Activated CD4-positive, alpha-beta T cell treated with anti-CD3 and anti-CD28 coated beads, Interleukin-2, amount 10 ng/mL, durations not matched to agents 7 days and 5 days (primary cell): Measurements from ENCODE around the gene TMPRSS11E. TPM values are rescaled to one million over a fixed set of nuclear protein-coding genes. Genes with fewer than 3 reads are reported as not detected.
"Not testable (repeated sequence)": the region's sequence is repeated elsewhere in the genome, so short reads cannot be mapped to it uniquely, and the experiment has no call there.

Experiments
- CTCF ChIA-PET: fragments of 350-600 bp; sonication (Branson Sonifier 250); formaldehyde crosslinking; loops from one replicate; lab custom pipeline; 2021; ENCODE audit warnings: antibody characterized with exemption; lab: Charles Lee
- POLR2A ChIA-PET: fragments of 350-600 bp; sonication (Branson Sonifier 250); formaldehyde crosslinking; loops from one replicate; lab custom pipeline; 2021; ENCODE audit warnings: antibody characterized with exemption; lab: Charles Lee
- DNase-seq: peaks from one replicate; pipeline ENCODE4 v3.0.0-alpha.2; 2020
- H3K27ac Mint-ChIP-seq: one replicate; pipeline ENCODE4 v1.8.0; 2021; ENCODE audit warnings: mild to moderate bottlenecking, moderate library complexity, mixed read lengths
- H3K27me3 Mint-ChIP-seq: one replicate; pipeline ENCODE4 v1.8.0; 2021; ENCODE audit warnings: mixed read lengths
- H3K36me3 Mint-ChIP-seq: one replicate; pipeline ENCODE4 v1.8.0; 2021; ENCODE audit warnings: low read depth, mixed read lengths
- H3K4me1 Mint-ChIP-seq: one replicate; pipeline ENCODE4 v1.8.0; 2021; ENCODE audit warnings: mixed read lengths
- H3K4me3 Mint-ChIP-seq: one replicate; pipeline ENCODE4 v1.8.0; 2021; ENCODE audit warnings: mild to moderate bottlenecking, moderate library complexity, mixed read lengths
- H3K9me3 Mint-ChIP-seq: one replicate; pipeline ENCODE4 v1.8.0; 2021; ENCODE audit warnings: mixed read lengths
- total RNA-seq, 2 experiments: library from RNA; stranded (reverse); gene quantifications; one replicate each; pipeline ENCODE4 v1.2.3, GENCODE V29; 2021

TMPRSS11E gene
- total RNA-seq, 2 experiments from 2014 or later, result not detected

GRCh38 chr4:68466751-68467150 lies 19.5 kb downstream of the TMPRSS11E start:
- Mint-ChIP-seq H3K9me3 (peaks cover 7% of the 10 kb centered on the region), H3K36me3 (peaks cover 2% of the 10 kb centered on the region), H3K4me1 (peaks cover 7% of the 10 kb centered on the region), H3K27me3 (no peaks in the 10 kb centered on the region), H3K4me3 (no peak overlapping the region), H3K27ac (no peak overlapping the region)
- ChIA-PET CTCF (no interaction called here), POLR2A (no interaction called here)
- no peak for DNase-seq

- DNase-seq, result no peak
- Mint-ChIP-seq H3K4me1 (peaks cover 7% of the 10 kb centered on the region), H3K27ac (no peak overlapping the region), H3K9me3 (peaks cover 7% of the 10 kb centered on the region), H3K27me3 (no peaks in the 10 kb centered on the region), H3K36me3 (peaks cover 2% of the 10 kb centered on the region), H3K4me3 (no peak overlapping the region)
- POLR2A ChIA-PET, result no interaction called here
- CTCF ChIA-PET, result no interaction called here
Measured at GRCh38 chr4:68469482-68469881, 22.2 kb downstream of the TMPRSS11E start.

GRCh38 chr4:68476191-68476590 lies 28.9 kb downstream of the TMPRSS11E start:
- CTCF ChIA-PET, result no interaction called here

GRCh38 chr4:68489338-68489737 lies 42.1 kb downstream of the TMPRSS11E start:
- H3K4me1 Mint-ChIP-seq, result peaks cover 2% of the 10 kb centered on the region
- CTCF ChIA-PET, result interaction anchor here (0.9 kb wide), 1 partner anchor 9 kb away, joined by 3 read pairs; no protein-coding TSS in a partner anchor
- no peaks in the 10 kb centered on the region for H3K9me3 Mint-ChIP-seq
- no peak for DNase-seq
- peaks cover under 1% of the 10 kb centered on the region for H3K27me3 Mint-ChIP-seq
- H3K27ac Mint-ChIP-seq, result no peak overlapping the region
- no peak overlapping the region for H3K4me3 Mint-ChIP-seq
- H3K36me3 Mint-ChIP-seq, result no peaks in the 10 kb centered on the region
- POLR2A ChIA-PET, result no interaction called here

More at GRCh38 chr4:68476191-68476590, 28.9 kb downstream of the TMPRSS11E start:
- DNase-seq, result no peak
- Mint-ChIP-seq H3K9me3 (no peaks in the 10 kb centered on the region), H3K4me1 (no peaks in the 10 kb centered on the region), H3K4me3 (no peak overlapping the region), H3K27me3 (peaks cover 5% of the 10 kb centered on the region), H3K27ac (no peak overlapping the region), H3K36me3 (no peaks in the 10 kb centered on the region)
- POLR2A ChIA-PET, result no interaction called here

DNA sequence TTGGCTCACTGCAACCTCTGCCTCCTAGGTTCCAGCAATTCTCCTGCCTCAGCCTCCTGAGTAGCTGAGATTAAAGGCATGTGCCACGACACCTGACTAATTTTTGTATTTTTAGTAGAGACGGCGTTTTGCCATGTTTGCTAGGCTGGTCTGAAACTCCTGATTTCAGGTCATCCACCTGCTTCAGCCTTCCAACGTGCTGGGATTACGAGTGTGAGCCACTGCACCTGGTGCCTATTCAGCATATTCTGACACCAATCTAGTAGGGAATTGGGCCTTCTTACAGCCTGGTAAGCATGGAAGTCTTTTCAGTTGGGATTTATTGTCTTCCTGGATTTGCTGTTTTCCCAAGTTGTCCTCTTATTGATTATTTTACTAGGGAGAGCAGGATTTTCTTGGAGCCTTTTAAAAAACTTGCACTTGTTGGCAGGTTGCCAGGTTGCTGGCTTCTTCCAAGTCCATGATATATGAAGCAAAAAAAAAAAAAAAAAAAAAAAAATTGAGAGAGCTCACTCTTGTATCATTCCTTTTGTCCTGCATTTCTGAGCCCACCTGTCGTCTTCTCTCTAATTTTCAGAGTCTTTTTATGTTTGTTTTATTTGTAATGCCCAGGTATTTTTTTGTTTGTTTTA lies 43.7 kb downstream of the TMPRSS11E start:
- H3K27ac Mint-ChIP-seq, result no peak overlapping the region
- peaks cover 2% of the 10 kb centered on the region for H3K27me3 Mint-ChIP-seq

DNA sequence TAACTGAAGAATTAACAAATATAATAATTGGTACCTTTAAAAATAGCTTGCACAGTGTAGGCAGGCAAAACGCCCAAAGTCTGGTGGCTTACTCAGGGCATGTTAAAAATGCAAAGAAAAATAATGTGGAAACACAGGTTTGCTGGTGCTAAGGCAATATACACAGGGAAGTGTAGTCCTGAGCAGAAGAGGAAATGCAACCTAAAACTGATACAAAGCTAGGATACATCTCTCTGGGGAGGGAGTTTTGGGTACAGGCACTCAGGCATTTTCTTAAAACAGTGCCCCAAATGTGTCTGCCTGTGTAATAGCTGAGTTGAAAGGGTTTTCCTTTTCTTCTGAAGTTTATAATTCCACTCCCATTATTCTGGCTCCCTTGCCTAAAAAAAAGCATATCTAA lies 47.4 kb downstream of the TMPRSS11E start:
- ChIA-PET CTCF (no interaction called here), POLR2A (no interaction called here)
- Mint-ChIP-seq H3K9me3 (no peaks in the 10 kb centered on the region), H3K4me1 (peaks cover 5% of the 10 kb centered on the region), H3K36me3 (no peaks in the 10 kb centered on the region), H3K4me3 (no peak overlapping the region), H3K27ac (no peak overlapping the region), H3K27me3 (peaks cover 2% of the 10 kb centered on the region)
- DNase-seq, result no peak

More for the DNA sequence above, 43.7 kb downstream of the TMPRSS11E start:
- POLR2A ChIA-PET, result no interaction called here
- no peaks in the 10 kb centered on the region for H3K36me3 Mint-ChIP-seq
- no peaks in the 10 kb centered on the region for H3K9me3 Mint-ChIP-seq
- no peak overlapping the region for H3K4me3 Mint-ChIP-seq
- peaks cover 3% of the 10 kb centered on the region for H3K4me1 Mint-ChIP-seq
- no peak for DNase-seq
- CTCF ChIA-PET, result interaction anchor here (0.7 kb wide), 1 partner anchor 11 kb away, joined by 3 read pairs; no protein-coding TSS in a partner anchor

GRCh38 chr4:68498413-68499007 lies 51.2 kb downstream of the TMPRSS11E start:
- CTCF ChIA-PET, result interaction anchor here (0.6 to 0.9 kb wide), 2 partner anchors 9 to 637 kb away, joined by 3 read pairs; no protein-coding TSS in a partner anchor

DNA sequence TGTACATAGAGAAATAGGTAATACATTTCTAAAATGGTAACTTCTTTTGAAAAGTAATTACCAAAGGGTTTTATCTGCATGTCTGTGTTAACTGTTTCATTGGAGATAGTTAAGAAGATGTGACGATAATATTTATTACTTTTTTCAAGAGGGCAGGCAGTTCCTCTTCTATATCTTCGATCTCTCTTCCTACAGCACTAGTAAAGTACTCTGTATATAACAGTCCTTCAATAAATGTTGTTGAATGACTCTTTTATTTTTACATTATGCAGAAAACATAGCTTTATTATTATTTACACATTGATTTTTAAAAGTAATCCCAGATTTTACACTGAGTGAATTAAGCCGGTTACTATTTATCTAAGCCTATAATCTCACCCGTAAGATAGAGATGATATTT lies 51.8 kb downstream of the TMPRSS11E start:
- Mint-ChIP-seq H3K4me1 (peaks cover 5% of the 10 kb centered on the region), H3K27ac (no peak overlapping the region), H3K36me3 (no peaks in the 10 kb centered on the region), H3K27me3 (peaks cover 2% of the 10 kb centered on the region), H3K9me3 (no peaks in the 10 kb centered on the region), H3K4me3 (no peak overlapping the region)
- CTCF ChIA-PET, result interaction anchor here (0.6 kb wide), 1 partner anchor 636 kb away, joined by 3 read pairs; no protein-coding TSS in a partner anchor
- no peak for DNase-seq
- POLR2A ChIA-PET, result no interaction called here

More at GRCh38 chr4:68498413-68499007, 51.2 kb downstream of the TMPRSS11E start:
- Mint-ChIP-seq H3K27me3 (peaks cover 2% of the 10 kb centered on the region), H3K4me3 (no peak overlapping the region), H3K9me3 (no peaks in the 10 kb centered on the region), H3K27ac (no peak overlapping the region), H3K36me3 (no peaks in the 10 kb centered on the region), H3K4me1 (peaks cover 5% of the 10 kb centered on the region)
- POLR2A ChIA-PET, result no interaction called here
- peak; percentile 75 for DNase-seq

GRCh38 chr4:68503462-68503861 lies 56.2 kb downstream of the TMPRSS11E start:
- peaks cover 19% of the 10 kb centered on the region for H3K4me1 Mint-ChIP-seq
- DNase-seq, H3K9me3 Mint-ChIP-seq, POLR2A ChIA-PET, H3K27ac Mint-ChIP-seq, H3K36me3 Mint-ChIP-seq, H3K4me3 Mint-ChIP-seq, H3K27me3 Mint-ChIP-seq, CTCF ChIA-PET: not testable (repeated sequence)

DNA sequence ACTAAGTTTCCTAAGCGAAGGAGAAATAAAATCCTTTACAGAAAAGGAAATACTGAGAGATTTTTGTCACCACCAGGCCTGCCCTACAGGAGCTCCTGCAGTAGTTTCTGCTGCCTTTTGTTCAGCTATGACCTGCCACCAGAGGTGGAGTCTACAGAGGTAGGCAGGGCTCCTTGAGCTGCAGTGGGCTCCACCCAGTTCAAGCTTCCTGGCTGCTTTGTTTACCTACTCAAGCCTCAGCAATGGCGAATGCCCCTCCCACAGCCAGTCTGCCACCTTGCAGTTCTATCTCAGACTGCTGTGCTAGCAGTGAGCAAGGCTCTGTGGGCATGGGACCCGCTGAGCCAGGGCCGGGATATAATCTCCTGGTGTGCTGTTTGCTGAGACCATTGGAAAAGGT lies 57.6 kb downstream of the TMPRSS11E start:
- POLR2A ChIA-PET, H3K27ac Mint-ChIP-seq, H3K9me3 Mint-ChIP-seq, H3K27me3 Mint-ChIP-seq, H3K36me3 Mint-ChIP-seq, H3K4me3 Mint-ChIP-seq, CTCF ChIA-PET: not testable (repeated sequence)
- DNase-seq, result peak; percentile 50
- H3K4me1 Mint-ChIP-seq, result peaks cover 17% of the 10 kb centered on the region

GRCh38 chr4:68505452-68505851 lies 58.2 kb downstream of the TMPRSS11E start:
- CTCF ChIA-PET, H3K9me3 Mint-ChIP-seq, H3K27ac Mint-ChIP-seq, POLR2A ChIA-PET, DNase-seq, H3K27me3 Mint-ChIP-seq, H3K4me3 Mint-ChIP-seq, H3K36me3 Mint-ChIP-seq: not testable (repeated sequence)
- H3K4me1 Mint-ChIP-seq, result peaks cover 17% of the 10 kb centered on the region

GRCh38 chr4:68518889-68519288 lies 71.6 kb downstream of the TMPRSS11E start:
- ChIA-PET CTCF (no interaction called here), POLR2A (no interaction called here)
- Mint-ChIP-seq H3K27ac (no peak overlapping the region), H3K36me3 (no peaks in the 10 kb centered on the region), H3K27me3 (no peaks in the 10 kb centered on the region), H3K4me3 (no peak overlapping the region), H3K9me3 (no peaks in the 10 kb centered on the region), H3K4me1 (no peaks in the 10 kb centered on the region)
- DNase-seq, result no peak

GRCh38 chr4:68520985-68521384 lies 73.7 kb downstream of the TMPRSS11E start:
- Mint-ChIP-seq H3K4me1 (no peaks in the 10 kb centered on the region), H3K27me3 (no peaks in the 10 kb centered on the region), H3K27ac (no peak overlapping the region), H3K9me3 (no peaks in the 10 kb centered on the region), H3K4me3 (no peak overlapping the region), H3K36me3 (no peaks in the 10 kb centered on the region)
- CTCF ChIA-PET, result no interaction called here
- DNase-seq, result no peak
- POLR2A ChIA-PET, result no interaction called here
